SU-DHL-6 (cell line): ENCODE measurements around the gene VAMP4.

ENCODE experiments used
- H2AFZ ChIP-seq: fragments of 200-600 bp; sonication (generic); 2 replicates; pipeline ENCODE4 v1.6.1; 2014; ENCODE audit warnings: low read depth, mild to moderate bottlenecking, moderate library complexity, mixed read lengths, antibody characterized with exemption, low read length; ENCODE audit not compliant: severe bottlenecking
- H3F3A ChIP-seq: fragments of 200-600 bp; shearing (Covaris generic); 2 replicates; pipeline ENCODE4 v1.6.0; 2016; ENCODE audit warnings: antibody characterized with exemption, mild to moderate bottlenecking; ENCODE audit not compliant: insufficient read depth
- H3K27ac ChIP-seq: fragments of 200-600 bp; sonication (generic); 2 replicates; pipeline ENCODE4 v1.5.1; 2016; ENCODE audit warnings: low read depth, mild to moderate bottlenecking, low read length, moderate library complexity, mixed read lengths
- H3K27me3 ChIP-seq: fragments of 200-600 bp; sonication (generic), shearing (Covaris generic); 2 replicates; pipeline ENCODE4 v1.6.0; 2014; ENCODE audit warnings: mild to moderate bottlenecking, low read length
- H3K36me3 ChIP-seq: fragments of 200-600 bp; sonication (generic); 2 replicates; pipeline ENCODE4 v1.6.1; 2014; ENCODE audit warnings: mild to moderate bottlenecking, low read length, mixed read lengths
- H3K4me2 ChIP-seq: fragments of 300-600, 200-600 bp; shearing (Covaris generic), sonication (generic); 2 replicates; pipeline ENCODE4 v1.6.0; 2014; ENCODE audit warnings: low read length, low read depth, mild to moderate bottlenecking; ENCODE audit not compliant: poor library complexity, severe bottlenecking
- H3K4me3 ChIP-seq: fragments of 200-600 bp; sonication (generic); 2 replicates; pipeline ENCODE4 v1.5.1; 2014; ENCODE audit warnings: antibody characterized with exemption, low read length, mild to moderate bottlenecking, mixed read lengths; ENCODE audit not compliant: insufficient read depth, poor library complexity, severe bottlenecking
- H3K79me2 ChIP-seq: fragments of 200-600 bp; sonication (generic); 2 replicates; pipeline ENCODE4 v1.6.1; 2014; ENCODE audit warnings: mild to moderate bottlenecking, low read length, moderate library complexity; ENCODE audit not compliant: insufficient read depth
- H3K9ac ChIP-seq: fragments of 200-600 bp; sonication (generic); 2 replicates; pipeline ENCODE4 v1.7.0; 2014; ENCODE audit warnings: mild to moderate bottlenecking, low read length
- H3K9me2 ChIP-seq: fragments of 200-600 bp; sonication (generic); replicated peaks from 2 replicates; pipeline ENCODE4 v1.6.1; 2014; ENCODE audit warnings: low read length; ENCODE audit not compliant: insufficient read depth
- H3K9me3 ChIP-seq: fragments of 200-600 bp; sonication (generic); 2 replicates; pipeline ENCODE4 v1.6.1; 2014; ENCODE audit warnings: low read length, mixed read lengths; ENCODE audit not compliant: insufficient read depth
- H4K20me1 ChIP-seq: fragments of 200-600 bp; sonication (generic); 2 replicates; pipeline ENCODE4 v1.6.1; 2014; ENCODE audit warnings: low read depth, mild to moderate bottlenecking, antibody characterized with exemption, low read length, moderate library complexity, mixed read lengths
- CTCF ChIP-seq: fragments of 200-600 bp; sonication (generic); IDR thresholded peaks from one replicate; pipeline ENCODE4 v1.5.1; 2017; ENCODE audit warnings: antibody characterized with exemption, mild to moderate bottlenecking, low read length, moderate library complexity; ENCODE audit not compliant: insufficient read depth, poor library complexity, severe bottlenecking
- EZH2phosphoT487 ChIP-seq: fragments of 200-600 bp; sonication (generic), shearing (Covaris generic); conservative IDR thresholded peaks from 2 replicates; pipeline ENCODE4 v1.6.1; 2018; ENCODE audit warnings: mild to moderate bottlenecking, antibody characterized with exemption, low read length, moderate library complexity, mixed read lengths

The VAMP4 gene

GRCh38 chr1:171718216-171718615 is 23.6 kb downstream of the VAMP4 start:
- no peak overlapping the region for H3K27ac ChIP-seq
- H3K27me3 ChIP-seq, result no peaks in the 10 kb centered on the region
- peaks cover 4% of the 10 kb centered on the region for H3K9me3 ChIP-seq
- TF ChIP-seq CTCF (no peak), EZH2phosphoT487 (no peak)
- no peak overlapping the region for H3K9ac ChIP-seq
- no peaks in the 10 kb centered on the region for H4K20me1 ChIP-seq
- H3K4me2 ChIP-seq, result no peak overlapping the region
- no peak overlapping the region for H2AFZ ChIP-seq
- H3K79me2 ChIP-seq, result no peaks in the 10 kb centered on the region
- H3K9me2 ChIP-seq, result no peaks in the 10 kb centered on the region
- no peak overlapping the region for H3K4me3 ChIP-seq
- H3K36me3 ChIP-seq, result peaks cover 5% of the 10 kb centered on the region; the same call in 1 of the 2 replicates
- no peaks in the 10 kb centered on the region for H3F3A ChIP-seq

- H3K27ac ChIP-seq, result no peak overlapping the region
- no peak overlapping the region for H2AFZ ChIP-seq
- TF ChIP-seq CTCF (no peak), EZH2phosphoT487 (no peak)
- H3K9ac ChIP-seq, result no peak overlapping the region
- no peaks in the 10 kb centered on the region for H4K20me1 ChIP-seq
- H3K4me2 ChIP-seq, result no peak overlapping the region
- no peaks in the 10 kb centered on the region for H3K9me2 ChIP-seq
- H3K36me3 ChIP-seq, result peaks cover 5% of the 10 kb centered on the region; the same call in 1 of the 2 replicates
- H3K27me3 ChIP-seq, result no peaks in the 10 kb centered on the region
- no peaks in the 10 kb centered on the region for H3K9me3 ChIP-seq
- no peaks in the 10 kb centered on the region for H3F3A ChIP-seq
- H3K79me2 ChIP-seq, result no peaks in the 10 kb centered on the region
- no peak overlapping the region for H3K4me3 ChIP-seq
These were observed 24.7 kb downstream of the VAMP4 start for GRCh38 chr1:171717062-171717718.

DNA sequence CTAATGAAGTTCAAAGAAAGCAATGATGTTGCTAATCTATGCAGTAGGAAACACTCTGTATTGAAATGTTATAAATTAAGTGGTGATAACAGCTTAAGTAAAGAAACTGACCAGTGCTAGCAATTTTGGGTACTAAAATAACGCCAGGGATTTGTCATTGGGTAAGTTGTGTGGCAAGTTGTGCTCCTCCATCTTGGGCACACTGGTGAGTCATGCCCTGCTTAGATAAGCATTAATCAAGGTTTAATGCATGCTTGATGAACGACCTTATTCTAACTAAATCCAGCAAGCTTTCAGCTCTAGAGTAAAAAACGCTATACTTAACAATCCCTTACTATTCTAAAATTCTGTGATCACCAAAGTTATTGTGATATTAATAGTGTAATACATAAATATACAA is 25.2 kb downstream of the VAMP4 start:
- H2AFZ ChIP-seq, result no peak overlapping the region
- no peaks in the 10 kb centered on the region for H3K79me2 ChIP-seq
- H3K9ac ChIP-seq, result no peak overlapping the region
- H3K4me2 ChIP-seq, result no peak overlapping the region
- H3F3A ChIP-seq, result no peaks in the 10 kb centered on the region
- no peak overlapping the region for H3K4me3 ChIP-seq
- H3K9me3 ChIP-seq, result no peaks in the 10 kb centered on the region
- H3K27ac ChIP-seq, result no peak overlapping the region
- H4K20me1 ChIP-seq, result no peaks in the 10 kb centered on the region
- no peaks in the 10 kb centered on the region for H3K9me2 ChIP-seq
- H3K36me3 ChIP-seq, result peaks cover 5% of the 10 kb centered on the region; the same call in 1 of the 2 replicates
- no peak for TF ChIP-seq CTCF
- TF ChIP-seq EZH2phosphoT487, result no peak
- no peaks in the 10 kb centered on the region for H3K27me3 ChIP-seq
